Measurements from ENCODE around the gene TLCD5. TPM values are rescaled to one million over a fixed set of nuclear protein-coding genes. Genes with fewer than 3 reads are reported as not detected.
A peak's percentile ranks its signal among the peaks of the same experiment; 100 is the strongest.

The TLCD5 gene
- total RNA-seq, 2 donors from 2014 or later = 13.8 to 20.1 TPM

DNA sequence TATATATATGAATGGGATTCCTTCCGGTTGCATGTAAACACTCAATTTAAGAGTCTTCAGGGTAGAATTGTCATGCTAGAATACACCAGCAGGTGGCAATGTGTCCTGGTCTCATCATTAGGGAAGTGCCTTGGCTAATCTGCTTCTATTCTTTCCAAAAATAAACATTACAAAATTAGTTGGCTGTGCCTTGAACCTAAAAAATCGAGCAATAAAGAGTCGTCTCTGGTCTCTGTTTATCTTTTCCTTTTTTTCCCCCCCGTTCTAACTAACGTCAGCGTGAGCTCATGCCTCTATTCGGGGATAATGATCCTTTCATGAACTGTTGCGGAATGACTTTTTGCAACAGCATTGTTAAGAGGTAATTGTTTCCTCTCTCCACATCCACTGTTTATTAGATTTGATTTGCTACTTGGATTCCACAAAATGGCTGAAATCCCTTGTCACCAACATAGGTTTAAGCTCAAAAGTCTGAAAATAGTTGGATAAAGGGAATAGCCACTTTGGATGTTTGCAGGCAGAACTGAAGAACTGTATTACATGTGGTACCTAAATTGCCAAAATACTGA, 9.9 kb downstream of the TLCD5 start:
- peak; percentile 77 for DNase-seq

DNA sequence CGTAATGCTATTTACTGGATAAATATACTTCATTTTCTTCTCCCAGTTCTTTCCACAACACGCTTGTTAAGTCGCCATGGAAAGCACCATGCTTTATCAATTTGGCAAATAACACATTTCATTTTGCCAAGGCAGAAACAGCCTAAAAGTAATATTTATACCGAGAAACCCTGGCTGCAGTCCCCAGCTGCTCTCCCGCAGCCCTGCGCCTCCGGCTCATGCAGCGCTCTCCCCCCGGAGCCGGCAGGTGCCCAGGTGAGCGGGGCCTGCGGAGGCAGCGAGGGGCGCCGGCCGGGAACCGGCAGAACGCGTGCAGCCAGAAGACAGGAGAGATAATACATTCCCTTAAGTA, 10.4 kb downstream of the TLCD5 start:
- Mint-ChIP-seq H3K36me3 (ENCODE audit: low read depth) (peaks cover 3% of the 10 kb centered on the region), H3K4me3 (peak overlapping the region; percentile 99), H3K9me3 (no peaks in the 10 kb centered on the region), H3K27me3 (ENCODE audit: insufficient read depth) (no peaks in the 10 kb centered on the region), H3K4me1 (peaks cover 33% of the 10 kb centered on the region), H3K27ac (peak overlapping the region; percentile 57)
- Histone ChIP-seq H3K27me3 (ENCODE audit: control insufficient read depth, insufficient read depth, low read length, poor library complexity, severe bottlenecking) (no peaks in the 10 kb centered on the region), H3K4me3 (ENCODE audit: low read length) (peak overlapping the region; percentile 81), H3K9ac (ENCODE audit: extremely low read depth, low read length, poor library complexity, severe bottlenecking) (peak overlapping the region; percentile 49), H3K36me3 (ENCODE audit: control insufficient read depth, insufficient read depth, low read length) (peaks cover 7% of the 10 kb centered on the region), H3K9me3 (ENCODE audit: control insufficient read depth, low read length) (no peaks in the 10 kb centered on the region), H3K27ac (ENCODE audit: low read depth, low read length) (peak overlapping the region; percentile 33), H3K4me1 (ENCODE audit: control insufficient read depth, insufficient read depth, low read length) (peaks cover 10% of the 10 kb centered on the region)
- TF ChIP-seq, protein P1, sequence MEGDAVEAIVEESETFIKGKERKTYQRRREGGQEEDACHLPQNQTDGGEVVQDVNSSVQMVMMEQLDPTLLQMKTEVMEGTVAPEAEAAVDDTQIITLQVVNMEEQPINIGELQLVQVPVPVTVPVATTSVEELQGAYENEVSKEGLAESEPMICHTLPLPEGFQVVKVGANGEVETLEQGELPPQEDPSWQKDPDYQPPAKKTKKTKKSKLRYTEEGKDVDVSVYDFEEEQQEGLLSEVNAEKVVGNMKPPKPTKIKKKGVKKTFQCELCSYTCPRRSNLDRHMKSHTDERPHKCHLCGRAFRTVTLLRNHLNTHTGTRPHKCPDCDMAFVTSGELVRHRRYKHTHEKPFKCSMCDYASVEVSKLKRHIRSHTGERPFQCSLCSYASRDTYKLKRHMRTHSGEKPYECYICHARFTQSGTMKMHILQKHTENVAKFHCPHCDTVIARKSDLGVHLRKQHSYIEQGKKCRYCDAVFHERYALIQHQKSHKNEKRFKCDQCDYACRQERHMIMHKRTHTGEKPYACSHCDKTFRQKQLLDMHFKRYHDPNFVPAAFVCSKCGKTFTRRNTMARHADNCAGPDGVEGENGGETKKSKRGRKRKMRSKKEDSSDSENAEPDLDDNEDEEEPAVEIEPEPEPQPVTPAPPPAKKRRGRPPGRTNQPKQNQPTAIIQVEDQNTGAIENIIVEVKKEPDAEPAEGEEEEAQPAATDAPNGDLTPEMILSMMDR (conservative IDR thresholded peaks at IDR 0.05) = no peak
- no peak for DNase-seq
- 2 to 4% methylated on average over 5 to 19 of the region's 19 CpGs for WGBS, 2 experiments (ENCODE audit: insufficient coverage in 1 of 2, insufficient read length in 1 of 2)

More for the DNA sequence above, 9.9 kb downstream of the TLCD5 start:
- Mint-ChIP-seq H3K4me3 (peak overlapping the region; percentile 99), H3K9me3 (no peaks in the 10 kb centered on the region), H3K4me1 (peaks cover 31% of the 10 kb centered on the region), H3K27ac (no peak overlapping the region), H3K27me3 (ENCODE audit: insufficient read depth) (no peaks in the 10 kb centered on the region), H3K36me3 (ENCODE audit: low read depth) (peaks cover 7% of the 10 kb centered on the region)
- H3K4me3 ChIP-seq (ENCODE audit: low read length) = peak overlapping the region; percentile 81
- TF ChIP-seq, protein P1 (conservative IDR thresholded peaks at IDR 0.05) = peak; percentile 83
- peaks cover 13% of the 10 kb centered on the region for H3K36me3 ChIP-seq (ENCODE audit: control insufficient read depth, insufficient read depth, low read length)
- peak overlapping the region; percentile 49 for H3K9ac ChIP-seq (ENCODE audit: extremely low read depth, low read length, poor library complexity, severe bottlenecking)
- H3K27me3 ChIP-seq (ENCODE audit: control insufficient read depth, insufficient read depth, low read length, poor library complexity, severe bottlenecking) = no peaks in the 10 kb centered on the region
- no peaks in the 10 kb centered on the region for H3K9me3 ChIP-seq (ENCODE audit: control insufficient read depth, low read length)
- H3K27ac ChIP-seq (ENCODE audit: low read depth, low read length) = no peak overlapping the region
- 0 to 14% methylated on average over 3 to 8 of the region's 8 CpGs for WGBS, 2 experiments (ENCODE audit: insufficient coverage in 1 of 2, insufficient read length in 1 of 2)
- peaks cover 10% of the 10 kb centered on the region for H3K4me1 ChIP-seq (ENCODE audit: control insufficient read depth, insufficient read depth, low read length)

DNA sequence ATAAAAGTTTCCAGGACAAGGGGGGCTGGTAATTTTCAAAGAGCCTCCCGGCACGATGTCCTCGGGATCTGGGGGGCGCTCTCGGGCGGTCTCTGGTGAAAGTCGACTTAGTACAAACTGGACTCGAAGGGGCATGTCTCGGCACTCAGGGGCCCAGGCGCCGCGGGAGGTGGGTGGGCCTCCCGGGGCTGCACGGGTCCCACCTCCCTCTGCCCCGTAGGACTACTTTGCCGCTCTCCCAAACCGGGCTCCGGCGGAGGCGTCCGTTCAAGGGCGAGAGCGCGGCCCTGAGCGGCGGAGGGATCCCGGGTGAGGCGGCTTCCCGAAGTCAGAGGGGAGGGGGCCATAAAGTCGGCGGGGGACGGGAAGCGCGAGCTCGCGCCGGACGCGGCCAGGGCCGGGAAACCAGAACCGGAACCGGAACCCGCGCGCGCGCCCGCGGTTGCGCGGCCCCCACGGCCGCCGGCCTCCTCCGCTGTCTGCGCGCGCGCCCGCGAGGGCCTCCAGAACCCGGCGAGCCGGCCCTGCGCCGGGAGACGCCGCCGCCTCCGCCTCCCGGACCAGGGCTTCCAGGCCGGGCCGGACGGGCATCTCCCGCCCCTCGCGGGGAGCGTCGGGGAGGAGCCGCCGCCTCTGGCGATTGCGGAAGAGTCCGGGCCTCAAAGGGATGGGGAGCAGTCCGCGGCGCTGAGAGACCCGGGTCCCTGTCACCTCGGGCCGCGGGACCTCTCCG, 11.0 kb downstream of the TLCD5 start, which contains the start of gene ARHGEF12:
Gene ARHGEF12 (plus strand): TSS at position 506 of the 733 bp plus-strand sequence. CDS start 831 bp downstream, outside the sequence.
- DNase-seq = peak; percentile 97
- H3K27me3 Mint-ChIP-seq (ENCODE audit: insufficient read depth) = no peaks in the 10 kb centered on the region
- WGBS, 2 experiments (ENCODE audit: insufficient coverage in 1 of 2, insufficient read length in 1 of 2) = 0% methylated on average over 50 to 92 of the region's 92 CpGs
- H3K27ac Mint-ChIP-seq = peak within 1 kb of the TSS; percentile 97
- peaks cover 33% of the 10 kb centered on the region for H3K4me1 Mint-ChIP-seq
- Histone ChIP-seq H3K9ac (ENCODE audit: extremely low read depth, low read length, poor library complexity, severe bottlenecking) (peak within 1 kb of the TSS; percentile 67), H3K4me3 (ENCODE audit: low read length) (peak within 1 kb of the TSS; percentile 89), H3K36me3 (ENCODE audit: control insufficient read depth, insufficient read depth, low read length) (peaks cover 2% of the 10 kb centered on the region), H3K27me3 (ENCODE audit: control insufficient read depth, insufficient read depth, low read length, poor library complexity, severe bottlenecking) (no peaks in the 10 kb centered on the region), H3K9me3 (ENCODE audit: control insufficient read depth, low read length) (no peaks in the 10 kb centered on the region), H3K27ac (ENCODE audit: low read depth, low read length) (peak within 1 kb of the TSS; percentile 71), H3K4me1 (ENCODE audit: control insufficient read depth, insufficient read depth, low read length) (peaks cover 10% of the 10 kb centered on the region)
- H3K36me3 Mint-ChIP-seq (ENCODE audit: low read depth) = peaks cover 3% of the 10 kb centered on the region
- TF ChIP-seq, protein P1 (conservative IDR thresholded peaks at IDR 0.05) = peak; percentile 61
- H3K9me3 Mint-ChIP-seq = no peaks in the 10 kb centered on the region
- peak within 1 kb of the TSS; percentile 99 for H3K4me3 Mint-ChIP-seq

All from endodermal cell (in vitro differentiated cells).